GM18499 (cell line): ENCODE measurements around the gene CLRN3.

ENCODE experiments used
- ATAC-seq: cut with Tn5 transposase; IDR thresholded peaks from one replicate; pipeline ENCODE4 v1.9.1; 2021; ENCODE audit warnings: moderate number of reproducible peaks; ENCODE audit not compliant: insufficient read depth, unreplicated experiment

The CLRN3 gene

DNA sequence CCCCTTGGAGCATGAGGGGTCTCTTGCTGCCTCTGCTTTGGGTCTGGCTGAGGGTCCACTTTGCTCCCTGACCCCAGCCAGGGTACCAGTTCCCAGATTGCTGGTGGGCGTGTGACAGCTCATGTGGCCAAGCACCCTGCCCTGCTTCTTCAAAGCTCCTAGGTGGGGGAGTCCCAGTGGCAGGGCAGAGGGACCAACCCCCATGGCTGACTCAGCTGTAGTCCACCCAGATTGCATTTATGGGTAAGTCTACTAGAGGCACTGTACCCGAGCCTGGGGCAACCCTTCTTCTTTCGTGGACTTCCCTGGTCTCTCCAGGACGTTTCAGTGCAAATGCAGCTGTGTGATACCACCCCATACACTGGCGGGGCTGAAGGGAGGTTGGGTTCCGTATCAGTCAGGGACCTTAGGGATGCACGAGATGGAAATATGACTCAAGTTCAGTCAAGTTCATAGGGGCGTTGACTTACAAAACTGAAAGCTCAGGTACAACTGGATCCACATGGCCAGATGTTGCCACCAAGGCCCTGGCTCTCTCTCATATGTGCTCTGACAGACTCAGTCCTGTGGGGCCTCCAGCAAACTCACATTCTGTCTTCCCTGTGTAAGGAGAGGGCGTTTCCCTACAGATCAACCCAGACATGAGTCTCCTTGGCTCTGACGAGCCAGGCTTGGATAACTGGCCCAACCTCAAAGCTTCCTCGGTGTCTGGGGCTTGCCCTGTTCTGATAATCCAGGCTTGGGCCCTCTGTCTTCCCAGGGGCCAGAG is 27.7 kb upstream of the CLRN3 start:
- no peak for ATAC-seq

DNA sequence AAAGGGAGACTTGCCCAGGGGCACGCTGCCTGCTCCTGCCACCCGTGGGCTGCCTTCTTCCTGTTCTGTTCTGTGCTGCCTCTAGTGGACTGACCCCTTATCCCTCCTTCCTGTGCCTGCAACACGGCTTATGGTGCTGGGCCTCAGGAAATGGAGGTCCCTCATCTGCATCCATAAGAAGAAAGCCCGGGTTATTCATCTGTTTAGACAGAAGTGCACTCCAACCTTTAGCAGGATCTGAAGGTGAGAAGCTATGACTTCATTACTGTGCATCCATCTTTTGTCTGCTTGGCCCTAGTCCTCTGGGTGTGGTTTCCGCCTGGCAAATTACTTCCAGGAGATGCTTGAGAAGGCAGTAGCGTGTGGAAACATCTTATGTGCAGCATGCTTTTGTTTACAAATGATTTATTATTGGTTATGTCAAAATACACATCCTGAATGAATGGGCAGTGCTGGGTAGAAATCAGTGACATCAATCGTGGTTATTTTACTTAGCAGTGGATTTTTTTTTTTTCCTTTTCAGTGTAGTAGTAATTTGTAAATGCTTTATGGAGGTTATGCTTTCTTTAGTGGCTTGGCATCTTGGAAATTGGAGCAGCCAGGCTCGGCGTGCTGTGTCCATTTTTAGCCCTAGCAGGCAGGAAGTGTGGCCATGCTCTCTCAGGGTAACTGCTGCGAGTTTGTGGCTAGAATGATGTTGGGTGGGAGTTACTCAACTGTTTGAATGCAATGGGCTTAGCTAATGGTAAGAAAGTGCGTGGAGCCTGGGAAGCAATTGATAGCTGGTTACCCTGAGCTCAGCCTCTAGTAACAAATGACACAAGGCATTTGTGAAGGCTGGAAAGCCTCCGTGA is 26.9 kb upstream of the CLRN3 start:
- no peak for ATAC-seq

DNA sequence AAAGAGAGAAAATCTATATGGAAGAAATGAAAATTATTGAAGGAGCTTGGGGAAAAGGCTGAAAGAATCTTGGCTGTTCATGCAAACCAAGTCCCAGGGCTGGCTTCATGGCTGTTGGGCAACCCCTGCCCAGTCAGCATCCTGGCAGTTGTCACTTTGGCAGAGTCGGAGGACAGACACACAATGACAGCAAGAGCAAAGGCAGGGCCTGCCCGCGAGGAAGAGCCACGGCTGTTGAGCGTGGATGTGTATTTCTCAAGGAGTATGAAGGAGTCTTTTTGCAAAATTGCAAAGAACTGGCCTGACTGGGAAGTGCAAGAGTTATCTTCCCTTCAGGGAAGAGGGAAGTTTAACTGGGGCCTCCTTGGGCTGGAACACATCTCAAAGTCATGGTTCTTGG is 25.8 kb upstream of the CLRN3 start:
- ATAC-seq = no peak

DNA sequence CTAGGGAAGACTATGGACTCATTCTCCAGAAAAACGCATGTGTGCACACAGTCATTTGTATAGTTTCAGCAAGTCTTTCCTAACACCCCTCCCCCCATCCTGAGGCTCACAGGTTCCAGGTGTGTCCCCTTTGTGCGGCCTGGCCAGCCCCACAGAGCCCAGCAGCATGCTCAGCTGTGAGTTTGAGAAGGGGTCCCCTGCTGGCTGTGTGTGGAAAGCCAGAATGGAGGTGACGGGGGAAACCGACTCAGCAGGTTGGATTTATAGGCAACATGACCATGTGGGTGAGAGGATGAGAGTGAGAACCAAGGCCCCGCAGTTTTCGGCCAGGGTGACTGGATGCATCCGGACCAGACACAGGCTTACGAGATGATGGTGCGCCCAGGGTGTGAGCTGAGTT is 24.1 kb upstream of the CLRN3 start:
- ATAC-seq = no peak

DNA sequence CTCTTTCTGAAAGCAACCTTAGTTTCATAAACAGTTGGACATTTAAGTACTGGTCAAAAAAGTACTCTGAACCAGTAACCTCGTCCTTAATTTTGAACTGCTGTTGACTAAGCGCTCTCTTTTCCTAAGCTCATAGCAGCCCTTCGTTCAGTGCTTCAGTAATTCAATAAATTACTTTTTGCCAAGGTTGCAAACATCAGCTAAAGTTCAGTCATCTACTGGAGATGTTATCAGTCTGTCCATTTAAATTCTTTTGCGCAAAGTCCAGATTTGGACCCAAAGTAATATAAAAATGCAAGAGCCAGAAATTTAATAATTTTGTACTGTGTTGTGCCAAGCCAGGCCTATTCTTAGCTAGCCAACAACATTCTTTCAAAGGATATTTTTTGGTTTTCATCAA is 22.6 kb upstream of the CLRN3 start:
- no peak for ATAC-seq

DNA sequence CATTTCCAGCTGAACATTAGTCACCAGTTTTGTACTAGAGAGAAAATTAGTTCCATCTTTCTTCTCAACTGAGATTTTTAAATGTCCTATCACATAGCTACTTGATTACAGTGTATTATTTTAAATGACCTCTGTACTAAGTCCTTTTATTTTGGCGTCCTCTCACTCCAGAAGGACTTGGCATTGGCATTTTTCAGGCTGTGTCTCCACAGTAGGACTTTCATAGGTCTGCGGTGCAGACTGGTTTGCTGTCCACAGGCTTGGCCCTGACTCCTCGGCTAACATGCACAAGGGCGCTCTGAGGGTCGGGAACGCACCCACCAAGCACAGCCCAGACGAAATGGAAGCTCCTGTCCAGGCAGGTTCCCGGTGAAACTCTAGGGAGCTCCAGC is 20.6 kb upstream of the CLRN3 start:
- no peak for ATAC-seq

GRCh38 chr10:127912607-127913367 is 20.0 kb upstream of the CLRN3 start:
- ATAC-seq = no peak

DNA sequence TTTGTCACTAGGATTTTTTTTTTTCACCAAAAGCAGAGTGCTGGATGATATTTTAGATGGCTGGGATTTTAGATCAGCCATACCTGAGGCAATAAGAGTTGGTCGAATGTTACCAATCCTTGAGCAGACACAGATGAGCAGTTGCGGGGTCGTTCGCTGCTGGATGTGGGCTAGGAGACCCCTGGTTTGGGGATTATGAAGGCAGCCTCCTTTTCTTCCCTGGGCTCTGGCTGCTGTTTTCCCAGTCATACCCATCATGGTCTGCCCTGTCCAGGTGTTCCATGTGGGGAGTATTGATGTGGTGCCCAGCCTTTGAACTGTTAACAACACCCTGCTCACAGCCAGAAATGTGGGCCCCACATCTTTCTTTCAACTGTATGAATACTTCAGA is 19.1 kb upstream of the CLRN3 start:
- no peak for ATAC-seq

DNA sequence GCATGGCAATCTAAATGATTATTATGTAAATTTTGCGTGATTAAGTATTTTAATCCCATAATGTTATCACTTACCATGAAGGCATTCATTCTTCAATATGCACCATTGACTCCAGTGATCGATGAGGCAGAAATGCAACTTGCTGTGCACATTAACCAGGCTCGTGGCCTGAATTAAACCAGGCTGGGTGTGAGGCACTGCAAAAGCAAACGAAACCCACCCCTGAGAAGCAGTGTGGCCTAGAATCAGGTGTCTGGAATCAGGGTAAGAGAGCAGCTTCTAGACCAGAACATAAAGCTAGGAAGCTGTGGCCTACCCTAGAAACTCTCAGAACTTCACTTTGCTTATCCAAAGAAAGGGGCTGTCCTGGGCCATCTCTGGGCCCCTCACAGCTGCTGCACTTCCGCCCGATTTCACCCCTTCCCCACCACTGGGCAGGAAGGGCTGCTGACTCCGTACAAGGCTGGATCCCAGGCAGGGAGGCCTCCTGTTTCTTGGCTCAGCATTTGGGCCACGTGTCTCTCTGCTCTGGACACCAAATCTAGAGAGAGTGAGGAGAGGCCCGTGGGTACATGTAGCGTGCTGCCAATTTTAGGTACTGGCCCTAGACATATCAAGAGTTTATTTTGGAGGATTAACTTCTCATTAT is 18.6 kb upstream of the CLRN3 start:
- no peak for ATAC-seq

DNA sequence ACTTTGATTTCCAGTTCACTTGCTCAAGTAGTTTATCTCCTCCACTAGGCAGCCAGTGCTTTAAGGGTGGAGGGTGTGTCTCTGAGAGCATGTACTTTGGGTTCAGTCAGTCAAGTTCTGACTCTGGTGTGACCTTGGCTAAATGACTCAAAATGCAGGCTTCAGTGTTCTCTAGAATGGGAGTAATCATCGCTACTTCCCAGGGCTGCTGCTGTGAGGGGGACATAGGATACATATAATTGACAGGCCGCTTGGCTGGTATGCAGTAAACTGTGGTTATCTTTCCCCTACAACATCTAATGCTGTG is 17.7 kb upstream of the CLRN3 start:
- ATAC-seq = no peak

DNA sequence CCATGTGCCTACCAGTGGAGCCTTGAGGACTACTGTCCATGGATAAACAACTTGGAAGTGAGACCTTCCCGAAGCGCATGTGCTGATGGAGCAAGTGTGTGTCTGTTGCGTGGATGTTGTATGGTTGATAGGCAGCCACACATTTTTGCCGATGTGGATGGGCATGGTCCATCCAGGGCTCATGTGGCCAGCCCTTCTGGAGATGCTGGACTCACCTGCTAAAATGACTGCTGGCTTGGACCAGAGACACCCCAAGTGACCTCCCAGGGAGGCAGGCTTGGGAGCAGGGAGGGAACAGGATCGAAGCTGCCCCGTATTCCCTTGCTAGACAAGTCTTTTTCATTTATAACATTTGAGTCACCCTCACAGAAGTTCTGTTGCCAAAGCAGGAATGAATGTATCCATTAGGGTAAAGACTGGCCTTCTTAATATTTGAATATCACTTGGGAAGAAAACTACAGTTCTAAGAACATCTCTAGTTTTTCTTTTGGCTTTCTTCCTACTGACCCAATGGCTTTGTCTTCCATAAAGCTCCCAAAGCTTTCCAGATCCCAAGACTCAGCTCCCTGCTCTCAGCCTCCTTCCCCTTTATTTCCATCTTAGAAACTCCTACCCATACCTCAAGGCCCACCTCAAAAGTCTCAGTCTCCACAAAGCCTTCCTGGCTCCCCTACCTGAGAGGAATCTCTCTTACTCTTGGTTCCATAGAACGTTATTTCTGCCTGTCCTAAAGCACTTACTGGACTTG is 17.1 kb upstream of the CLRN3 start:
- ATAC-seq = no peak

- no peak for ATAC-seq
Measured at GRCh38 chr10:127908959-127909267, 16.2 kb upstream of the CLRN3 start.

- no peak for ATAC-seq
Measured at GRCh38 chr10:127908106-127908958, 15.6 kb upstream of the CLRN3 start.

DNA sequence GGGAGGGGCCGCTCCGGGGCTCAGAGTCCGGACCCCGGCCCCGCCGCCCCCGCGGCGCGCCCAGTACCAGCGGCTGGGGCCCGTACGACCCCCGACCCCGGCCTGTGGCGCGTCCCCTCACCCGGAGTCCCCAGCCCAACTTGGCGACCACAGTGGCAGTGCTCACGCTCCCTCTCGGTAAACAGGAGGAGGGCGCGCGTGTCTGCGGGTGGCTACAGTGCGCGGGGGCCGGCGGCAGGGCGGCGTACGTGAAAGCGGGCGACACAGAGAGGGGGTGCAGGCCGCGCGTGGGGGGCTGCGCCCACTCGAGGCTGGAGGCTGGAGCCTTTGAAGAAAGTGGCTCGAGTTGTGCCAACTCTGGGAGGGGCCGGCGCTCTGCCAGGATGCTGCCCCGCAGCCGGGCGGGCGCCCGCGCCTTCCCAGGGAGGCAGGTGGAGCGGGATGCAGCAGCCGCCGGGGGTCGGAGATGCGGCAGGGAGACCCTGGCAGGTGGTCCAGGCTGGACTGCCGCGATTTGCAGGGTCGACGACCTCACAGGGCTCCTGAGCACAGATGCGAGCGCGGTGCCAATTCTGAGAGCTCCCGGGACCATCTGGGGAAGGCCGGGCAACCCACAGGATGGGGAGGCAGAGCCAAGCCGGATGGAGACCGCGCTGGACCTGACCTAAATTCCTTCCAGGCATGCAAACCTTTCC is 14.8 kb upstream of the CLRN3 start:
- no peak for ATAC-seq

DNA sequence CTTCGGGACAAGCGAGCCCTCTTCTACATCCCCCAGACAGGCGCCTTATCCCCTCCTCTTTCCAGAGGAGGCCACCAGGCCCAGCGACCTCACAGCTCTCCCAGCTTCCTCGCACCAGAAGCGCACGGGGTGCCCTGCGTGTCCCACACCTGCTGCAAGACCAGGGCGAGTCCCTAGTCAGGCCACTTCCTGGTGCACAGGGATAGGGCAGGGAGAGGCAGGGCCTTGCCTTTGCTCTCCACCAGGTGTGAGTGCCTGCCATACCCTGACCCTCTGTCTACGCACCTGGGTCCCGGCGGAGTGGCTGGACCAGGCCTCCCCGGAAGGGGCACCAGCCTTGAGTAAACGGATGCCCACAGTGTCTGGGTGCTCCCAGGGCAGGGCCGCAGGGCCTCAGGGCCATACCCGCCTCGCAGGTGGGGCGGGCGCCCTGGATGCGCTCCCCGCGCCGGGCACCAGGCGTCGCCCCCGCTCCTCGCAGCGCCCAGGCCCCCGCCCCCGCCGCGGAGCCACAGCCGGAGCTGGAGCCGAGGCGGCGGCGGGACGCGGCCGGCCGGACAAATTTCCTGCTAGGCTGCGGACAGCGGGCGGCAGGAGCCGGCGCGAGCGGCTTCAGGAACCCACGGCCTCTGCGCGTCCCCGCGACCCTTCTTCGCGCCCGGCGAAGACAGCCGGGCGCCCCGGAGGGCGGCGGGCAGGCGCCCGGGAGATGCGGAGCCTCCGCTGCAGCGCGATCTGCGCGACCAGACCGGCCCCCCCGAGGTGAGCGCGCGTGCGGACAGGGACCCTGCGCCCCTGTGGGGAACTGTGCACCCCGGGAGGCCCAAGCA is 14.0 kb upstream of the CLRN3 start, which contains the start of gene PTPRE:
TSS of gene PTPRE (plus strand) at position 556 of the 830 bp plus-strand sequence. CDS start 133,779 bp downstream, outside the sequence.
- ATAC-seq = no peak

DNA sequence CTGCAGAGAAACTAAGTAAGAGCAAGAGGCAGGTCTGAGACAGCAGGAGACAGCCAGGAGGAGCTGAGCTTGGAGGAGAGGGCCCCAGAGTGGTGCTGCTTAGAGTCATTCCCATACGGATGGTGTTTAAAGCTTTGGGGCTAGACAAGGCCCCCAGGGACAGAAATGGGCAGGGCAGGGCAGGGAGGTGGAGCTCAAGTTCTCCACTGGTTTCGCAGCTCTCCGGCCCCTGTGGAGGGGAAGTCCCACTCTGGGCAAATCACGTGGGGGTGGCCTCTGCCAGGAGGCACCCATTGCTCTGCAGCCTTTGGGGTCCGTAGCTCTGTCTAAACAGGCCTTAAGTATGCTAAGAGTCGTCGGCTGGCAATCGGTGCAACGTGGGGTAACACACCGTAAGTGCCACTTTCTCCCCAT is 13.1 kb upstream of the CLRN3 start:
- no peak for ATAC-seq

DNA sequence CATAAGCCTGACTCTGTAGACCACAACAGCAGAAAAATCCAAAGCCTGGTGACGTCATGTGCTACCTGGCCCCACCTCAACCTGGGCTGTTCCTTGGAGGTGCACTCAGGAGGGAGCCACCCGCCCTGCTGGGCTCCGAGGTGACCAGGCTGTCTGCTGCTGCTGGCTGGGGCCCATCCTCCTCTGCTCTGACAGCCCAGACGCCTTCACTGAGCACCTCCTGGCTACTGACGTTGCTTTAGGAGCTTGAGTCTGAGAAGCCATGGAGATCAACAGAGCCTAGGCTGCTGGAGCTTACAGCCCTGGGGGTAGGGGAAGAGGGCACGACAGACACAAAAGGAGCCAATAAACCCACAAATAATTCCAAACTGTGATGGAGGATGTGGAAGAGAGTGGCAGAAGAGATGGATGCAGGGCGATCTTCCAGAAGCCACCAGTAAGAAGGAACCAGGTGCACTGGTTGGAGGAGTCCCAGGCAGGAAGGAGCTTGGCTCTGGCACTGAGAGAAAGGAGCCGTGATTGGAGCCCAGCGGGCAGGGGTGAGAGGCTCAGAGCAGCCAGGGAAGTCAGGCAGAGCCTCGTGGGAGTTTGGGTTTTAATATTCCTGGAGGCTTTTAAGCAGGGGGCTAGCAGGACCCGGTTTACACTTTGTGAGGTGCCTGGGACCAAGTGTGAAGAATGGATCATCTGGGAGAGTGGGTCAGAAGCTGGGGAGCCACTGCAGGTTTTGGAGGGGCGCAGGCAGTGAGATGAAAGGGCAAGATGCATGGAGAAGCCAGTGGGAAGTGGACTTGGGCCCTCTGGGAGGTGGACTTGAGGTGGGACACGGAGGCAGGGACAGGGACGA is 12.5 kb upstream of the CLRN3 start:
- ATAC-seq = no peak
